ENCODE measurements around the gene MTHFSD. TPM values are rescaled to one million over a fixed set of nuclear protein-coding genes. Genes with fewer than 3 reads are reported as not detected.

The MTHFSD gene
- total and polyA plus RNA-seq, 2 donors (not counting 3 experiments of a cell fraction or from before 2014, with no cell fraction given): 16.7 to 21.1 TPM

DNA sequence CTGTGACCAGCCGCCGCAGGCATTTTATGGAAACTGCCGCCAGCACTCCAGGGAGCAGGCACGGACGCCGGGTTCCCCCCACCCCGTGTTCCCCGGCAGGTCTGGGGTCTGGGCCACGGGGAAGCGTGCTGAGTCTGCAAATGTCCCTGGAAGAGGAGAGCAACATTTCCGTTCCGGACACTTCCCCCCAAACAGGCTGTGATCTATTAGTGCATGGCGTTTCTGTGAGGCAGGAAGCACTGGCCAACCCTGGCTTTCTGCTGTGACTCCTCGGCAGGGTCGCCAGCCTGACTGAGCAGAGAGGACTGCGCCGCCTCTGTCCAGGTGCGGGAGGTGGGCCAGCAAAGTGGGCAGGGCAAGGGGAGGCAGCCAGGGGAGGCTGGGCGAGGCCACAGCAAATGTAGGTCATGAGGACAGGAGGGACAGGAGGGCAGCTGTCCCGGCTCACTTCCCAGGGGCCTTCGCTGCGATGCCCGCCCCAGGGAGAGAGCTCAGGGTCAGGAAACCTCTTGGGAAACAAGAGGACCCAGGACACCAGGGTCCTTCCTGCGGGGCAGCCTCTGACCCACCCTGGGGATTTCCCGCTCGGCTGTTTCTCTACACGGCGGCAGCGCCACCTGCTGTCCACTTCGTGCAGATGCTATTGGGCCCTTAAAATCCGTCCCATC lies 35.3 kb downstream of the MTHFSD start:
- BruUV-seq (replicated peaks): no TSS peak
- FAIRE-seq (peak; percentile 59), DNase-seq (ENCODE audit: low read depth, low spot score) (peak; percentile 65)
- no peaks in the 10 kb centered on the region for H3K9me1 ChIP-seq (replicated peaks; ENCODE audit: control insufficient read depth, extremely low read depth, insufficient read depth, low read length)
- no peak overlapping the region for H3K27ac ChIP-seq (ENCODE audit: insufficient read depth, low read depth, low read length)
- peak overlapping the region; percentile 14 for H3K4me2 ChIP-seq (ENCODE audit: insufficient read depth, low read length)
- TF ChIP-seq EZH2 (IDR thresholded peaks at IDR 0.05; ENCODE audit: borderline replicate concordance, low read depth, low read length, severe bottlenecking): no peak
- TF ChIP-seq, protein P1, sequence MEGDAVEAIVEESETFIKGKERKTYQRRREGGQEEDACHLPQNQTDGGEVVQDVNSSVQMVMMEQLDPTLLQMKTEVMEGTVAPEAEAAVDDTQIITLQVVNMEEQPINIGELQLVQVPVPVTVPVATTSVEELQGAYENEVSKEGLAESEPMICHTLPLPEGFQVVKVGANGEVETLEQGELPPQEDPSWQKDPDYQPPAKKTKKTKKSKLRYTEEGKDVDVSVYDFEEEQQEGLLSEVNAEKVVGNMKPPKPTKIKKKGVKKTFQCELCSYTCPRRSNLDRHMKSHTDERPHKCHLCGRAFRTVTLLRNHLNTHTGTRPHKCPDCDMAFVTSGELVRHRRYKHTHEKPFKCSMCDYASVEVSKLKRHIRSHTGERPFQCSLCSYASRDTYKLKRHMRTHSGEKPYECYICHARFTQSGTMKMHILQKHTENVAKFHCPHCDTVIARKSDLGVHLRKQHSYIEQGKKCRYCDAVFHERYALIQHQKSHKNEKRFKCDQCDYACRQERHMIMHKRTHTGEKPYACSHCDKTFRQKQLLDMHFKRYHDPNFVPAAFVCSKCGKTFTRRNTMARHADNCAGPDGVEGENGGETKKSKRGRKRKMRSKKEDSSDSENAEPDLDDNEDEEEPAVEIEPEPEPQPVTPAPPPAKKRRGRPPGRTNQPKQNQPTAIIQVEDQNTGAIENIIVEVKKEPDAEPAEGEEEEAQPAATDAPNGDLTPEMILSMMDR (IDR thresholded peaks at IDR 0.05; ENCODE audit: extremely low read depth in 1 of 2, insufficient read depth in 1 of 2, low read depth in 1 of 2, low read length in 2 of 2): peak; percentile 86 to 89
- H3K79me2 ChIP-seq (ENCODE audit: control insufficient read depth, insufficient read depth, low read length): no peaks in the 10 kb centered on the region
- ChIA-PET CTCF (interaction anchor here (0.9 to 7.0 kb wide), 7 partner anchors 156 to 698 kb away, joined by 3 to 471 read pairs (median 4); no protein-coding TSS in a partner anchor), POLR2A (no interaction called here)
- H3K36me3 ChIP-seq (ENCODE audit: control insufficient read depth in 2 of 2, extremely low read depth in 1 of 2, insufficient read depth in 2 of 2, low read length in 2 of 2): no peaks in the 10 kb centered on the region
- no peak overlapping the region for H3K9ac ChIP-seq (replicated peaks; ENCODE audit: extremely low read depth, insufficient read depth, low read length)
- H2AFZ ChIP-seq (ENCODE audit: low read depth, low read length): peak overlapping the region; percentile 58
- dilution Hi-C loops (cut with MboI; ENCODE audit: extremely low pct_ligation_motif_present, low sequenced_read_pairs) (loop anchor here (10.0 kb wide), 1 partner anchor 435 kb away; no protein-coding TSS in a partner anchor), intact Hi-C loops (cut with micrococcal nuclease) (loop anchor here (1.0 kb wide), 3 partner anchors 267 to 475 kb away; no protein-coding TSS in a partner anchor)
- peaks cover 24 to 28% of the 10 kb centered on the region in 2 experiments for H3K27me3 ChIP-seq (ENCODE audit: control insufficient read depth in 2 of 2, insufficient read depth in 2 of 2, low read length in 2 of 2)
- H3K9me3 ChIP-seq (replicated peaks; ENCODE audit: control insufficient read depth, insufficient read depth, low read length): no peaks in the 10 kb centered on the region
- peaks cover 5% of the 10 kb centered on the region for H3K4me1 ChIP-seq (ENCODE audit: control insufficient read depth, extremely low read depth, insufficient read depth, low read length)
- H4K20me1 ChIP-seq (replicated peaks; ENCODE audit: control insufficient read depth, extremely low read depth, insufficient read depth, low read length): no peaks in the 10 kb centered on the region
- H3K4me3 ChIP-seq (replicated peaks in 1 of 3; ENCODE audit: insufficient read depth in 1 of 3, low read depth in 1 of 3, low read length in 3 of 3): no peak overlapping the region

GRCh38 chr16:86519007-86519648 lies 35.9 kb downstream of the MTHFSD start:
- H3K4me1 ChIP-seq (ENCODE audit: control insufficient read depth, extremely low read depth, insufficient read depth, low read length): peaks cover 5% of the 10 kb centered on the region
- DNase-seq (ENCODE audit: low read depth, low spot score): no peak
- POLR2A ChIA-PET: no interaction called here

More at GRCh38 chr16:86519007-86519648, 35.9 kb downstream of the MTHFSD start:
- H2AFZ ChIP-seq (ENCODE audit: low read depth, low read length): no peak overlapping the region
- CTCF ChIA-PET: interaction anchor here (0.9 to 7.0 kb wide), 18 partner anchors 13 to 721 kb away, joined by 3 to 471 read pairs (median 8); no protein-coding TSS in a partner anchor
- no peak overlapping the region for H3K4me2 ChIP-seq (ENCODE audit: insufficient read depth, low read length)
- H4K20me1 ChIP-seq (replicated peaks; ENCODE audit: control insufficient read depth, extremely low read depth, insufficient read depth, low read length): no peaks in the 10 kb centered on the region
- FAIRE-seq: no peak
- no peak overlapping the region for H3K9ac ChIP-seq (replicated peaks; ENCODE audit: extremely low read depth, insufficient read depth, low read length)
- TF ChIP-seq POLR2AphosphoS5 (IDR thresholded peaks at IDR 0.05; ENCODE audit: insufficient read depth, low read depth, low read length): no peak
- TF ChIP-seq EZH2 (IDR thresholded peaks at IDR 0.05; ENCODE audit: borderline replicate concordance, low read depth, low read length, severe bottlenecking): no peak
- TF ChIP-seq JUN (IDR thresholded peaks at IDR 0.05; ENCODE audit: borderline replicate concordance, insufficient read depth, insufficient read length, low read depth): no peak
- no peak for TF ChIP-seq FOS (IDR thresholded peaks at IDR 0.05; ENCODE audit: borderline replicate concordance, insufficient read depth, low read length)
- TF ChIP-seq, protein P2, sequence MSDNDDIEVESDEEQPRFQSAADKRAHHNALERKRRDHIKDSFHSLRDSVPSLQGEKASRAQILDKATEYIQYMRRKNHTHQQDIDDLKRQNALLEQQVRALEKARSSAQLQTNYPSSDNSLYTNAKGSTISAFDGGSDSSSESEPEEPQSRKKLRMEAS (IDR thresholded peaks at IDR 0.05; ENCODE audit: insufficient read depth, insufficient read length): no peak
- TF ChIP-seq, protein P1 (IDR thresholded peaks at IDR 0.05; ENCODE audit: extremely low read depth in 1 of 2, insufficient read depth in 1 of 2, low read depth in 1 of 2, low read length in 2 of 2): no peak
- no peak for TF ChIP-seq POLR2A (IDR thresholded peaks at IDR 0.05; ENCODE audit: low read depth, low read length)
- TF ChIP-seq MYC (IDR thresholded peaks at IDR 0.05; ENCODE audit: low read depth, low read length): no peak
- no peak for TF ChIP-seq GATA2 (IDR thresholded peaks at IDR 0.05; ENCODE audit: insufficient read depth, insufficient read length, low read depth, low read length)
- no peaks in the 10 kb centered on the region for H3K79me2 ChIP-seq (ENCODE audit: control insufficient read depth, insufficient read depth, low read length)
- no TSS peak for BruUV-seq (replicated peaks)
- no peak overlapping the region for H3K4me3 ChIP-seq (replicated peaks in 1 of 3; ENCODE audit: insufficient read depth in 1 of 3, low read depth in 1 of 3, low read length in 3 of 3)
- H3K9me3 ChIP-seq (replicated peaks; ENCODE audit: control insufficient read depth, insufficient read depth, low read length): no peaks in the 10 kb centered on the region
- intact Hi-C loops (cut with micrococcal nuclease) (no loop called here), dilution Hi-C loops (cut with MboI; ENCODE audit: extremely low pct_ligation_motif_present, low sequenced_read_pairs) (loop anchor here (10.0 kb wide), 1 partner anchor 434 kb away; no protein-coding TSS in a partner anchor)
- H3K27ac ChIP-seq (ENCODE audit: insufficient read depth, low read depth, low read length): no peak overlapping the region
- no peaks in the 10 kb centered on the region for H3K36me3 ChIP-seq (ENCODE audit: control insufficient read depth in 2 of 2, extremely low read depth in 1 of 2, insufficient read depth in 2 of 2, low read length in 2 of 2)
- H3K9me1 ChIP-seq (replicated peaks; ENCODE audit: control insufficient read depth, extremely low read depth, insufficient read depth, low read length): no peaks in the 10 kb centered on the region
- peaks cover 24 to 34% of the 10 kb centered on the region in 2 experiments for H3K27me3 ChIP-seq (ENCODE audit: control insufficient read depth in 2 of 2, insufficient read depth in 2 of 2, low read length in 2 of 2)
